COLO668 (cell line): ENCODE measurements around the gene CIAO2B.
A peak's percentile ranks its signal among the peaks of the same experiment; 100 is the strongest.
"Not testable (repeated sequence)": the region's sequence is repeated elsewhere in the genome, so short reads cannot be mapped to it uniquely, and the experiment has no call there.

Experiments
- DNase-seq: peaks from one replicate; lab custom pipeline; 2025; ENCODE audit not compliant: unreplicated experiment; lab: John Stamatoyannopoulos, UW

The CIAO2B gene

DNA sequence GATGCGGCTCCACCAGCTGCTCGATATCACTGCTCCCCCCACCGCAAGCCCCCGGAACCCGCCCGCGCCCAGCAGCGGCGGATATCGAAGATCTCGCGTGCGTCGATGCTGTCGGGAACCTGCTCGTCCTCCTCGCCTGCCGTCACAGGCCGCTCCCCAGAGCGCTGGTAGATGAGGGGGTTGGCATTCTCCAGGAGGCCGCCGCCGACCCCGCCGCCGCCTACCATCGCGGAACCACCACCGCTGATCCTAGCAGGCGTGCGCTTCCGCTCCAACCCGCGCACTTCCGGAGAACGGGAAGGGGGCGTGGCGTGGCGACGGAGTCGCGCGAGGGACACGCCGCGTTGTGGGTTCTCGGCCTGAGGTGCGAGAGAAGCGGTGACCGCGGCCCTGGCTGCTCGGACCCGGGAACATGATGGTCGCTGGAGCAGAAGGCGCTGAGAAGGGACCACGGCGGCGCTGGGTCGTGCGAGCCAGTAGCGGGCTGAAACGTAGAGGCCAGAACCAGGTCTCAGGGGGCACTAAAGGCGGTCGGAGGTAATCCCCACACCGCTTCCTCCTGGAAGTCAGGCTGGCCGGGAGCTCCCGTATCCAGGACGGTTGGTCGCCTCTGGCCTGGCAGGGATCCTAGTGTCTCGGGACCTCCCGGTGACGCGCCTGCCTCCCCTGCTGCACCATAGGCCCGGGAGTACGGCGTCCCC, at the start of gene CIAO2B:
CIAO2B (minus strand) TSS at position 265 of the 701 bp plus-strand sequence; CDS start at position 227, 38 bp downstream.
- DNase-seq, result peak; percentile 92

DNA sequence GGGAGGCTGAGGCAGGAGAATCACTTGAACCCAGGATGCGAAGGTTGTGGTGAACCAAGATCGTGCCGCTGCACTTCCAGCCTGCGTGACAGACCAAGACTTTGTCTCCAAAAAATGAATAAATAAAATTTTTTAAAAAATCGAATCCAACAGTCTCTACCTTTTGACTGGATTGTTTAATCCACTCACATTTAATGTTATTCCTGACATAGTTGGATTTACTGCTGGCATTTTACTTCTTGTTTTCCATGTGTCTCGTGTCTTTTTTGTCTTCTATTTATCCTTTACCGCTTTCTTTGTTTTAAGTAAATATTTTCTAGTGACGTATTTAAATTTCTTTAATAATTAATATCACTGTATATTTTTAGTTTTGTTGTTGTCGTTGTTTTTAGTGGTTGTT, 48.8 kb upstream of the CIAO2B start:
- no peak for DNase-seq

DNA sequence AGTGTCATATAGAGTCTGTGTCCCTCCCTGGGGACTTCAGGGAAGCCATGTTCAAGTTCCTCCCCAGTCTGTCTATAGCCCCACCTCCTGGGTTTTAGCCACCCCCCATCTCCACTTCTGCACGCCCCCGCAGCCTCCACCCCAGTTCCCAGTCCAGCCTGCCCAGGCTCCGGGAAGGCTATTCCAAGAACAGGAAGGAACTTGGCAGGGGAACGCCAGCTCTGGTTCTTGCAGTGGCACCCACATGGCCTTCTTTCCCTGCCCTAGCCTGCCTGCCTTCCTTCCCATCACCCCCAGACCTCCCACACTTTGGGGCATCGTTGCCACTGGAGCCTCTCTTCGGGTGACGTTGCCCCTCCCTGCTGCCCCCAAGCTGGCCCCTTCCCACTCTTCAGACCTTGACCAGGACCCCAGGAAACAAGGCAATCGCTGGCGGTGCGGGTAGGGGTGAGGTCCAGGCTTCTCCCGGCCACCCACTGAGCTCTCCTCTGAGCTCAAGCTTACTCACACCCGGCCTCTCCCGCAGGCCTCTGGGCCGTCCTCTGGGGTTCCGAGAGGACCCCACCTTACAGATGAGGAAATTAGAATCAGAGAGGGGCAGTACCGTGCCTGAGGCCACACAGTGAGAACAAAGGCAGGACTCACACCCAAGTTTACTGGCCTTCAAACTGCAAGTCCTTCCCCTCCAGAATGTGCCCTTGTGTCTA, 45.0 kb upstream of the CIAO2B start:
- no peak for DNase-seq

DNA sequence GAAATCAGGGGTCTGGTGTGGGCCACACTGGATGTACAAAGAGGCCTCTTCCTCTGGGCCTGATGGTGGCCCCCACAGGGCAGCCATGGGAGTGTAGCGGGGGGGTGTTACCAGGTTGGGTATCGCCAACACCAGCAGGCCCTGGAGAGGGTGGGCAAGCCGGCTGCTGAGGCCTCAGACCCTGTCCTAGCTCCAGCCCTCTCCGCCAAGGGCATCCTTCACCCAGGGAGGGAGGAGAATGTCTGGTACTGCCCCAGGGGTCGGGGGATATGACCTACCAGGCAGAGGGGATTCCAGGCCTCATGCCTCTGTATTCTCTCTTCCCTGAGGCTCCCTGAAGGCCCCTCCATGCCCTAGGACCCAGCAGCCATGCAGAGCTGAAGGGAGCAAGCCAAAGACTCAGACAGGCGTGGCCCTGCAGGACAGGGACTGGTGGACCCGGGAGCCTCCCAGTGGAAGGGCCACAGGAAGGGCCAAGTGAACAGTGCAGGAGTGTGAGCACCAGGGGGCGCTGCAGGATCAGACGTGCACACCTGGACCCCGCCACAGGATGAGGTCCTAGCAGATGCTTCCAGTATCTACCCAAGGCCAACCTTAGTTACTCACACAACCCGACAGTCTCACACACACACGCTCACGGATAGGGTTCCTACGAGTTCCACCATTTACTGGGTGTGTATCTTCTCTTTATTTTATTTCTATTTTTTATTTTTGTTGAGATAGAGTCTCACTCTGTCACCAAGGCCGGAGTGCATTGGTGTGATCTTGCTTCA, 43.3 kb upstream of the CIAO2B start:
- peak; percentile 88 for DNase-seq

DNA sequence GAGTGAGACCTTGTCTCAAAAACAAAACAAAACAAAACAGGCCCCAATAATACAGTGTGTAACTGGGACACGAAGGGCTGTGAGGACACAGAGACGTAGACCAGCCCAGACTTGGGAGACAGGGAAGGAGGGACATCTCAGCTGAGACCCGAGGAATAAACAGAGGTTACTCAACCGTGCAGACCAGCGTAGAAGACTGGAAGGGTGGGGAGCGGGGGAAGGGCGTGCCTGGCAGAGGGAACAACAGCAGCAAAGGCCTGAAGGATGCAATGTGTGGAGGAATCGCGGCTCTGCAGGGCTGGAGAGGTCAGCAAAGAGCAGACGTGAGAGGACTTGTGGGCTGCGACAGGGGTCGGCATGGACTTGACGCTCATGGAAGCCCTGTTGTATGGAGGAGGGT, 42.5 kb upstream of the CIAO2B start:
- DNase-seq, result peak; percentile 17

DNA sequence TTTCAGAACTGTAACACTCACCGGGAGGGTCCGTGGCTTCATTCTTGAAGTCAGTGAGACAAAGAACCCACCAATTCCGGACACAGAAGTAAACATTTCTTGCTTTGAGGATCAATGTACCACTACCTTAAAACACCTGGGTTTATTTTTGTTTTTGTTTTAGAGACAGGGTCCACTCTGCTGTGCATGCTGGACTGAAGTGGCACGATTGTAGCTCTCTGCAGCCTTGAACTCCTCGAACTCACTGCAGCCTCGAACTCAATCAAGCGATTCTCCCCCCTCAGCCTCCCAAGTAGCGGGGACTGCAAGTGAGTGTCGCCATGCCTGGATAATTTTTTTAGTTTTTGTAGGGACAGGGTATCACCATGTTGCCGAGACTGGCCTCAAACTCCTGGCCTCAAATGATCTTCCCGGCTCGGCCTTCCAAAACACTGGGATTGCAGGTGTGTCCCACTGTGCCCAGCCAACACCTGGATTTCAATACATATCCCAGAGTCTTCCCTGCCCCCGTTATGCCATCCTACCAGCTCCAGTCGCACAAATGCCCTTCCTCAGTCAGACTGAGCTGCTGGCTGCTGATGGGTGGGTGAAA, 41.2 kb upstream of the CIAO2B start:
- no peak for DNase-seq

DNA sequence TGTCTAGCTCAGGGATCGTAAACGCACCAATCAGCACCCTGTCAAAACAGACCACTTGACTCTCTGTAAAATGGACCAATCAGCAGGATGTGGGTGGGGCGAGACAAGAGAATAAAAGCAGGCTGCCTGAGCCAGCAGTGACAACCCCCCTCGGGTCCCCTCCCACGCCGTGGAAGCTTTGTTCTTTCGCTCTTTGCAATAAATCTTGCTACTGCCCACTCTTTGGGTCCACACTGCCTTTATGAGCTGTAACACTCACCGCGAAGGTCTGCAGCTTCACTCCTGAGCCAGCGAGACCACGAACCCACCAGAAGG, 40.7 kb upstream of the CIAO2B start:
- DNase-seq, result peak; percentile 11

DNA sequence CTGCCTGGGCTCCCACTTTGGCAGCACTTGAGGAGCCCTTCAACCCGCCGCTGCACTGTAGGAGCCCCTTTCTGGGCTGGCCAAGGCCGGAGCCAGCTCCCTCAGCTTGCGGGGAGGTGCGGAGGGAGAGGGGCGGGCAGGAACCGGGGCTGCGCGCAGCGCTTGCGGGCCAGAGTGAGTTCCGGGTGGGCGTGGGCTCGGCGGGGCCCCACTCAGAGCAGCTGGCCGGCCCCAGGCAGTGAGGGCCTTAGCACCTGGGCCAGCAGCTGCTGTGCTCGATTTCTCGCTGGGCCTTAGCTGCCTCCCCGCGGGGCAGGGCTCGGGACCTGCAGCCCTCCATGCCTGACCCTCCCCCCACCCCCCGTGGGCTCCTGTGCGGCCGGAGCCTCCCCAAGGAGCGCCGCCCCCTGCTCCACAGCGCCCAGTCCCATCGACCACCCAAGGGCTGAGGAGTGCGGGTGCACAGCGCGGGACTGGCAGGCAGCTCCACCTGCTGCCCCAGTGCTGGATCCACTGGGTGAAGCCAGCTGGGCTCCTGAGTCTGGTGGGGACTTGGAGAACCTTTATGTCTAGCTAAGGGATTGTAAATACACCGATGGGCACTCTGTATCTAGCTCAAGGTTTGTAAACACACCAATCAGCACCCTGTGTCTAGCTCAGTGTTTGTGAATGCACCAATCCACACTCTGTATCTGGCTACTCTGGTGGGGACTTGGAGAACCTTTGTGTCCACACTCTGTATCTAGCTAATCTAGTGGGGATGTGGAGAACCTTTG, 40.1 kb upstream of the CIAO2B start:
- not testable (repeated sequence) for DNase-seq

DNA sequence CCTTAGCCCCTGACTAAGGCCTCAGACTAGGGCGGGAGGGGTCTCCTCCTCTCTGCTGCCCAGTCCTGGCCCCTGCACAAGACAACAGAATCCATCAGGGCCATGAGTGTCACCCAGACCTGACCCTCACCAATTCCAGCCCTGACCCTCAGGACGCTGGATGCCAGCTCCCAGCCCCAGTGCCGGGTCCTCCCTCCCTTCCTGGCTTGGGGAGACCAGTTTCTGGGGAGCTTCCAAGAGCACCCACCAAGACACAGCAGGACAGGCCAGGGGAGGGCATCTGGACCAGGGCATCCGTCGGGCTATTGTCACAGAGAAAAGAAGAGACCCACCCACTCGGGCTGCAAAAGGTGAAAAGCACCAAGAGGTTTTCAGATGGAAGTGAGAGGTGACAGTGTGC, 39.5 kb upstream of the CIAO2B start:
- DNase-seq, result no peak

DNA sequence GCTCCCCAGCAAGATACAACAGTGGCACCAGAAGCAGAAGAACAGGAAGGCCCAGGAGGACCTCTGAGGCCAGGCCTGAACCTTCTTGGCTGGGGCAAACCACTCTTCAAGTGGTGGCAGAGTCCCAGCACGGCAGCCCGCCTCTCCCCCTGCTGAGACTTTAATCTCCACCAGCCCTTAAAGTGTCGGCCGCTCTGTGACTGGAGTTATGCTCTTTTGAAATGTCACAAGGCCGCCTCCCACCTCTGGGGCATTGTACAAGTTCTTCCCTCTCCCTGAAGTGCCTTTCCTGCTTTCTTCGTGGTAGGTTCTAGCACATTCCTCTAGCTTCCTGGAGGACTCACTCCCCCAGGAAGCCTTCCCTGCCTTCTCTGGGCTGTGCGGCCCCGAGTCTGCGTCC, 38.8 kb upstream of the CIAO2B start:
- no peak for DNase-seq

DNA sequence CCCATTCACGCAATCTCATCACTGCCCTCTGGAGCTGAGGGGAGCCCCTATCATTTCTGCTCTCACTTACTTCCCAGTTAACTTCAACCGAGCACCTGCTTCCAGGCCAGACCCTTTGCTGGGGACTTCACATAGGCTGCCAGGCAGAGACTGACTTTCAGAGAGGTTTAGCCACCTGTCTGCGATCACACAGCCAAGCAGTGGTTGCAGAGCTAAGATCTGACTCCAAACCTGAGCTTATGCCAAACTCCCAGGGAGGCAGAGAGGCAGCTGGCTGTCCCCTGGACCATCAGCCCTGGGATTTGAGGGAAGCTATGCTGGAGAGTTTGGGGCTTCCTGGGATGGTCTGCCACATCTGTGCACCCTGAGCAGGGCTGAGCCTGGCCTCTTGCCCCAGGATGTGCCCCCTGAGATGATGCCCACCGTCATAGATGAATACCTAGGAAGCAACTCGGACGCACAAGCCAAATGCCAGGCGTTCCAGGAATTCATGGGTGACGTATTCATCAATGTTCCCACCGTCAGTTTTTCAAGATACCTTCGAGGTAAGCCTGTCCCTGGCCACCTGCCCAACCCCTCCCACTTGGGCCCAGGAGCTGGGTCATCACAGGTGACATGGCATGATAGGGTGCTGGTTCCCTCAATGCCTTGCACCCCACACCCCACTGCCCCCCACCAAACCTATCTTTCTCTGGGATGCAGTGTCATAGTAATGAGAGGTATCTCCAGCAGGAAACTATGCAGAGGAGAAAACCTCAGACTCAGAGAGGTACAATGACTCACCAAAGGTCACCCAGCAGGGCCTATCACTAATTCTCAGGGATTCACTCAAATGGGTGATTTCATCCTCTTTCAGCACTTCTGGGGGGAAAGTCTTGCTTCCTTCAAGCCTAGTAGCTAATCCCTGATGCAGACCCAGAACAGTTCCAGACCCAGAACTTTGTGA, 36.8 kb upstream of the CIAO2B start:
- DNase-seq, result no peak

DNA sequence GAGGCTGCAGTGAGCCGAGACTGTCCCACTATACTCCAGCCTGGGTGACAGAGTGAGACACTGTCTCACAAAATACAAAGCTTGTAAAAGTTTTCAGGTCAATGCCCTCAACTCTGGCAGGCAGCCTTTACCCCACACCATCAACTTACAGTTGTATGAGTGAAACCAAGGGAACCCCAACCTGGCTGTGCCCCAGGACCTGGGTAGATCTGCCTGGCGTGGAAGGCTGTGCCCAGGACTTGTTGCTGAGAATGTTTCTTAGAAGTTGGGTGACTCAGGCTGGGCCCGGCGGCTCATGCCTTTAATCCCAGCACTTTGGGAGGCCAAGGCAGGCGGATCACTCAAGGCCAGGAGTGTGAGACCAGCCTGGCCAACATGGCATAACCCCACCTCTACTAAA, 34.6 kb upstream of the CIAO2B start:
- no peak for DNase-seq

DNA sequence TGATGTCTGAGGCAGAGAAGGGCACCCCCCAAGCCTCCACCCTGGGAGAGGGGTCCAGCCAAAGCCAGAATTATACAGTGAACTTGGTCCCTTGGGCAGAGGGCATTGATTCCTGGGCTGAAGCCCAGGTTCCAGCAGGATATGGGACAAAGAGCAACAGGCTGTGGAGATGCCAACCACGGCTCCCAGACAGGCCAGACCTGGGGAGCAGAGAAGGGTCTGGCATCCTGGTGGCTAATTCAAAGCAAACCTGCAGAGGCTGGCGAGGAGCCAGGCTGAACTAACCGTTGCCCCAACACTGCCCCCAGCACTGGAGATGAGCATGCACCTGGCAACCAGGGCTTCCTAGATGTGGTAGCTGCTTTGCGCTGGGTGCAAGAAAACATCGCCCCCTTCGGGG, 29.8 kb upstream of the CIAO2B start:
- DNase-seq, result peak; percentile 5

DNA sequence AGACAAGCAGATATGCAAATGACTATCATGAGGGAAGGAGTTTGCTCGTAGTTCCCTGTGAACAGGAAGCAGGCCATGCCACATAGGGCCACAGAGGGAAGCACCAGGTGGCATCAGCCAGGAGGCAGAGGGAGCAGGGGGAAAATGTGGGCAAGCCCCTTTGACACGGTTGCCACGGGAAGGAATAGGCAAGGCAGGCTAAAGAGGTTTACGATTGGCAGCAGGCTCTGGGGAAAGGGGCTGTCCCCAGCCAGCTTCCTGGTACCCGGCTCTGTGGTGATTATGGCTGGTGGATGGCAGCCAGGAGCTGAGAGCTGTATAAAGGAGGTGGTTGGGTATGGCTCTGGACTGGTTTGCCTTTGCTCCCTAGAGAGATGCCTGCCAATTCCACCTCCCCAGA, 27.7 kb upstream of the CIAO2B start:
- peak; percentile 22 for DNase-seq

DNA sequence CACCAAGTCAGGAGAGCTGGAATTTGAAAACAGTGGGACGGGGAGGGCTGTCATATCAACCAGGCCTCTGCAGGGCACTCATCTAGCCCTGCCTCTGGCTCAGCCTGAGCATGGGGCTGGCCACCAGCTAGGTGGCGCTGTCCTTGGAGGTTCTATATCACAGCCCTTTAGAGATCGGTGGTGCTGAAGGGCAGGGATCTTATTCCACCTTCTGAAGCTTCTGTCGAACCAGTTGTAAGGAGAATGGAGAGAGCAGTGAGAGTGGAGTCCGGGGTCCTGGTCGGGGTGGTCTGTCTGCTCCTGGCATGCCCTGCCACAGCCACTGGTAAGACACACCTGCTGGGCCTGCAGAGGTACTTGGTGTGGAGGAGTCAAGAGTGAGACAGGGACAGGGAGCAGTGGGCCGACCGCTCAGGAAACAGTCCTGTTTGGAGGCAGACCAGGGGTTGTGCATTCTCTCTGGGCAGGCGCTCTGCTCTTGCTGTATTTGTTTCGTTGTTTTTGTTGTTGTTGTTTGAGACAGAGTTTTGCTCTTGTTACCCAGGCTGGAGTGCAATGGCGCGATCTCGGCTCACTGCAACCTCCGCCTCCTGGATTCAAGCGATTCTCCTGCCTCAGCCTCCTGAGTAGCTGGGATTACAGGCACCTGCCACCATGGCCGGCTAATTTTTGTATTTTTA, 27.0 kb upstream of the CIAO2B start, which contains the start of gene CES3:
CES3 (plus strand) TSS at position 202 of the 680 bp plus-strand sequence; CDS start at position 244, 42 bp downstream.
- peak; percentile 83 for DNase-seq

DNA sequence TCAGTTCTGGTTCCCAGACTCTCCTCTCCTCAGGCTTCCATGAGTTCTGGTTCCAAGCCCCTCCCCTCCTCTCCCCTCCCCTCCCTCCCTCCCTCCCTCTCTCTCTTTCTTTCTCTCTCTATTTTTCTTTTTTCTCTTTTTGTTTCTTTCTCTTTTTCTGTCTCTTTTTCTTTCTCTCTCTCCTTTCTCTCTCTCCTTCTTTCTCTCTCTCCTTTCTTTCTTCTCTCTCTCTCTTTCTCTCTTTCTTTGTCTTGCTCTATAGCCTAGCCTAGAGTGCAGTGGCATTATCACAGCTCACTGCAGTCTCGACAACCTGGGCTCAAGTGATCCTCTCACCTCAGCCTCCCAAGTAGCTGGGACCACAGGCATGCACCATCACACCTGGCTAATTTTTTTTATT, 26.1 kb upstream of the CIAO2B start:
- no peak for DNase-seq

DNA sequence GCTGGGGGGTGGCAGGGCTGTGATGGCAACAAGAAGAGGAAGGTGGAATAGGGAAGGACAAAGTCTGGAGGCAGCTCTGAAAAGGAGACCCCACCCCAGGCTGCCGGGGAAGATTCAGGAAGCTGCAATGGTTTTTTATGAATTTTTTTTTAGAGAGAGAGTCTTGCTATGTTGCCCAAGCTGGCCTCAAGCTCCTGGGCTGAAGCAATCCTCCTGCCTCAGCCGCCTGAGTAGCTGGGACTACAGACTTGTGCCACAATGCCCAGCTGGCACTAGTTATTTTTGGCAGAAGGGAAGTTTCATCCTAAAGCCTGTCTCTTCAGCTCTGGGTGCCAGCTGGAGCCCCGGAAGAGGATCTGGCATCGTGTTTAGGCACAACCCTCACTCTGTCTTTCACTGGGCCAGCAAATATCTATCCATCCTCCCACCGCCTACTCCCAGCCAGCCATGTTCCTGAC, 25.5 kb upstream of the CIAO2B start:
- DNase-seq, result no peak

DNA sequence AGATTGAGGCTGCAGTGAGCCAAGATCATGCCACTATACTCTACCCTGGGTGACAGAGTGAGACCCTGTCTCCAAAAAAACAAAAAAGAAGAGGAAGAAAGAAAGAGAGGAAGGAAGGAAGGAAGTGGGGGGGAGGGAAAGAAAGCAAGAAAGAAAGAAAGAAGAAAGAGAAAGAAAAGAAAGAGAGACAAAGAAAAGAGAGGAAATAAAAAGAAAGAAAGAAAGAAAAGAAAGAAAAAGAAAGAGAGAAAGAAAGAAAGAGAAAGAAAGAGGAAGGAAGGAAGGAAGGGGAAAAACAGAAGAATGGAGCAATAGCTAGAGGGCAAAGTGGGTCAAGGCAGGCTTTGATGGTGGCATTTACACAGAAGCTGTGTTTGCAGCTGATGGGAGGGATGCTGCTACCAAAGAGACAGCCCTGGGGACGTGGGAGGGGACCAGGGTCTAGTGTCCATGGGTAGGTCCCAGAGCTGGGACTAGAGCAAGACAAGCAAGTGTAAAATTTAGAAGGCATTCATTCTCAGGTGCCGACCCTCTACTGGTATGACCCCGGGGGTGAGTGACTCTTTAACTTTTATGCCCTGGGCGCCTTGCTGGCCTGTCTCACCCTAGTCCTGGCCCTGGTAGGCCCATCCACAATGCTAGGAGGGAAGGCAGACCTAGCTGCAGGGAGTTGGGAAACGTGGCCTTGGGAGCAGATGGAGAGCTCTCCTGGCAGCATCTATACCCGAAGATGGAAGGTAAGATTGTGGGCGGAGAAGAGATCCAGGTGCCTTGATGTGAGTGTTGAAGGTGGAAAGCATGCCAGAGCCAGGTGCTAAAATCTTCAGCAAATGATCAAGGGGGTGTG, 24.9 kb upstream of the CIAO2B start:
- no peak for DNase-seq
